Left ventricle myocardium inferior (tissue), 1 donor: Measurements from ENCODE around the gene RASA3. TPM values are rescaled to one million over a fixed set of nuclear protein-coding genes. Genes with fewer than 3 reads are reported as not detected.

ENCODE experiments used
- DNase-seq: peaks from one replicate; pipeline ENCODE4 v3.0.0-alpha.2; 2020
- H3K27ac ChIP-seq: fragments of 200-600 bp; replicated peaks from 2 replicates; pipeline ENCODE4 v1.8.0; 2021
- H3K27me3 ChIP-seq: fragments of 200-600 bp; 2 replicates; pipeline ENCODE4 v1.8.0; 2021; ENCODE audit warnings: low read depth
- H3K36me3 ChIP-seq: fragments of 200-600 bp; 2 replicates; pipeline ENCODE4 v1.8.0; 2021
- H3K4me1 ChIP-seq: fragments of 200-600 bp; 2 replicates; pipeline ENCODE4 v1.8.0; 2021
- H3K4me3 ChIP-seq: fragments of 200-600 bp; 2 replicates; pipeline ENCODE4 v1.8.0; 2021; ENCODE audit warnings: mild to moderate bottlenecking, moderate library complexity
- H3K9me3 ChIP-seq: fragments of 200-600 bp; replicated peaks from 2 replicates; pipeline ENCODE4 v1.8.0; 2021
- CTCF ChIP-seq: fragments of 200-600 bp; IDR thresholded peaks from 2 replicates; pipeline ENCODE4 v1.8.0; 2021; ENCODE audit warnings: antibody characterized with exemption, mild to moderate bottlenecking, borderline replicate concordance
- intact Hi-C: fragments of 100-400 bp; cut with micrococcal nuclease; formaldehyde crosslinking; loops from one replicate; pipeline ENCODE4 v1.11.0; 2022
- total RNA-seq: library from RNA; stranded (reverse); fragmentation: NEBNext Ultra II Directional; extraction: Animal tissue kit (Norgen Biotek cat#: 25700); gene quantifications from one replicate; pipeline ENCODE4 v1.2.1, GENCODE V29; 2021
- donor health status: DM: no; HTN: yes; CAD: no; lungs with severe emphysema.

RASA3 gene
- total RNA-seq, 1 donor from 2014 or later = 9.5 TPM

- no peak for TF ChIP-seq CTCF
- intact Hi-C loops = no loop called here
- H3K36me3 ChIP-seq = no peaks in the 10 kb centered on the region
- peak; percentile 5 for DNase-seq
- H3K27me3 ChIP-seq = no peaks in the 10 kb centered on the region
- peaks cover 16% of the 10 kb centered on the region for H3K9me3 ChIP-seq
- H3K27ac ChIP-seq = no peak overlapping the region
- H3K4me3 ChIP-seq = no peak overlapping the region
- no peaks in the 10 kb centered on the region for H3K4me1 ChIP-seq
Measured at GRCh38 chr13:113962386-113962785, 170.0 kb downstream of the RASA3 start.

- DNase-seq = no peak
Measured at GRCh38 chr13:113960276-113960948, 172.0 kb downstream of the RASA3 start.

GRCh38 chr13:113959198-113959597 lies 173.2 kb downstream of the RASA3 start:
- no peaks in the 10 kb centered on the region for H3K27me3 ChIP-seq
- no peaks in the 10 kb centered on the region for H3K36me3 ChIP-seq
- H3K27ac ChIP-seq = no peak overlapping the region
- peaks cover 16% of the 10 kb centered on the region for H3K9me3 ChIP-seq
- no peak overlapping the region for H3K4me3 ChIP-seq
- no peaks in the 10 kb centered on the region for H3K4me1 ChIP-seq
- intact Hi-C loops = no loop called here
- no peak for DNase-seq
- no peak for TF ChIP-seq CTCF

More at GRCh38 chr13:113960276-113960948, 172.0 kb downstream of the RASA3 start:
- Histone ChIP-seq H3K4me3 (no peak overlapping the region), H3K27ac (no peak overlapping the region), H3K36me3 (no peaks in the 10 kb centered on the region), H3K9me3 (peaks cover 16% of the 10 kb centered on the region), H3K4me1 (no peaks in the 10 kb centered on the region), H3K27me3 (no peaks in the 10 kb centered on the region)
- intact Hi-C loops = no loop called here
- TF ChIP-seq CTCF = no peak

GRCh38 chr13:113958373-113958772 lies 174.1 kb downstream of the RASA3 start:
- H3K4me3 ChIP-seq = no peak overlapping the region

GRCh38 chr13:113956571-113956970 lies 175.9 kb downstream of the RASA3 start:
- intact Hi-C loops = no loop called here
- peaks cover under 1% of the 10 kb centered on the region for H3K4me1 ChIP-seq
- H3K27ac ChIP-seq = no peak overlapping the region
- no peak overlapping the region for H3K4me3 ChIP-seq
- H3K9me3 ChIP-seq = peaks cover 16% of the 10 kb centered on the region
- no peak for TF ChIP-seq CTCF
- no peaks in the 10 kb centered on the region for H3K27me3 ChIP-seq
- DNase-seq = no peak
- H3K36me3 ChIP-seq = no peaks in the 10 kb centered on the region

More at GRCh38 chr13:113958373-113958772, 174.1 kb downstream of the RASA3 start:
- H3K4me1 ChIP-seq = no peaks in the 10 kb centered on the region
- no peak for TF ChIP-seq CTCF
- intact Hi-C loops = no loop called here
- no peaks in the 10 kb centered on the region for H3K36me3 ChIP-seq
- H3K9me3 ChIP-seq = peaks cover 16% of the 10 kb centered on the region
- no peaks in the 10 kb centered on the region for H3K27me3 ChIP-seq
- no peak overlapping the region for H3K27ac ChIP-seq
- no peak for DNase-seq
